GM18526 (cell line): ENCODE measurements around the gene MCU.

Experiments used
- POLR2A ChIP-seq: IDR thresholded peaks from 3 replicates; pipeline ENCODE4 v1.6.1; 2011; ENCODE audit not compliant: insufficient read length; ENCODE audit errors: extremely low read depth

Gene MCU

GRCh38 chr10:72782649-72783330 lies 90.8 kb downstream of the MCU start:
- no peak for TF ChIP-seq POLR2A

GRCh38 chr10:72783410-72783833 lies 91.5 kb downstream of the MCU start:
- TF ChIP-seq POLR2A = no peak

GRCh38 chr10:72784551-72785351 lies 92.8 kb downstream of the MCU start:
- no peak for TF ChIP-seq POLR2A

- TF ChIP-seq POLR2A = no peak
Observed at GRCh38 chr10:72785409-72785808, 93.5 kb downstream of the MCU start.

- no peak for TF ChIP-seq POLR2A
Observed at GRCh38 chr10:72790216-72790990, 98.5 kb downstream of the MCU start.

GRCh38 chr10:72792288-72792687 lies 100.3 kb downstream of the MCU start:
- no peak for TF ChIP-seq POLR2A

- TF ChIP-seq POLR2A = no peak
Observed at GRCh38 chr10:72793752-72794151, 101.8 kb downstream of the MCU start.

- no peak for TF ChIP-seq POLR2A
Observed at GRCh38 chr10:72794260-72794659, 102.3 kb downstream of the MCU start.

GRCh38 chr10:72796042-72796441 lies 104.1 kb downstream of the MCU start:
- TF ChIP-seq POLR2A = no peak

- no peak for TF ChIP-seq POLR2A
Observed at GRCh38 chr10:72796538-72796937, 104.6 kb downstream of the MCU start.

- TF ChIP-seq POLR2A = no peak
Observed at GRCh38 chr10:72800000-72800740, 108.2 kb downstream of the MCU start.

GRCh38 chr10:72800741-72801092 lies 108.8 kb downstream of the MCU start:
- no peak for TF ChIP-seq POLR2A

GRCh38 chr10:72801263-72801868 lies 109.4 kb downstream of the MCU start:
- TF ChIP-seq POLR2A = no peak

- TF ChIP-seq POLR2A = no peak
Observed at GRCh38 chr10:72802332-72802731, 110.4 kb downstream of the MCU start.
